NCI-H1048 (cell line): Measurements from ENCODE around the gene GDPD4.

Experiments used
- DNase-seq: peaks from one replicate; lab custom pipeline; 2025; lab: John Stamatoyannopoulos, UW

The GDPD4 gene

DNA sequence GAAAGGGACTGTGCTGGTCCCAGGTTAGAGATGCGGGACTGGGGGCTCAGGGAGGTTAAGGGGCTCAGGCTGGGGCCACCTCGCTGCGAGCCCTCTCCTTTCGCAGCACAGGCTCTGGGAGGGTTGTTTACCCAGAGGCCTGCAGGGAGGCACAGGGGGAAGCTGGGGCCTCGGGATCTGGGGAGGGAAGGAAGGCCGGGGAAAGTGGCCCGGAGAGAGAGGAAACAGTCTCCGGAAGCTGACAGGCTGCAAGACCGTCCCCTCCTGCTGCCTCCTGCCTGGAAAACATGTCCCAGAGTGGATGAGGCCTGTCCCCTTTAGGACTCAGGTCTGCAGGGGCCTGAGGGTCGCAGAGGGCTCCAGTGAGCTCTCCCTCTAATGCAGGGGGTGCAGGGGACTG is 128.0 kb downstream of the GDPD4 start:
- DNase-seq = no peak

DNA sequence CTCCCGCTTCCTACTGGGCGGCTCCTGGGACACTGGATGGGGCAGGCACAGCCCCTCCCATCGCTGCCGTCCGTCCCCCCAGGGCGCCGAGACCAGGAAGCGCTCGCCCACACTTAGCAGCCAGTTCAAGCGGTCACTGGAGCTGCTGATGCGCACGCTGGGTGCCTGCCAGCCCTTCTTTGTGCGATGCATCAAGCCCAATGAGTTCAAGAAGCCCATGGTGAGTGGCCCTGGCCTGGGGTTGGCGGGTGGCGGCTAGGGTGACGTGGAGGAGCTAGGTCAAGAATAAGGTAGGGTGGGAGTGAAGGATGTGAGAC is 128.9 kb downstream of the GDPD4 start:
- no peak for DNase-seq

DNA sequence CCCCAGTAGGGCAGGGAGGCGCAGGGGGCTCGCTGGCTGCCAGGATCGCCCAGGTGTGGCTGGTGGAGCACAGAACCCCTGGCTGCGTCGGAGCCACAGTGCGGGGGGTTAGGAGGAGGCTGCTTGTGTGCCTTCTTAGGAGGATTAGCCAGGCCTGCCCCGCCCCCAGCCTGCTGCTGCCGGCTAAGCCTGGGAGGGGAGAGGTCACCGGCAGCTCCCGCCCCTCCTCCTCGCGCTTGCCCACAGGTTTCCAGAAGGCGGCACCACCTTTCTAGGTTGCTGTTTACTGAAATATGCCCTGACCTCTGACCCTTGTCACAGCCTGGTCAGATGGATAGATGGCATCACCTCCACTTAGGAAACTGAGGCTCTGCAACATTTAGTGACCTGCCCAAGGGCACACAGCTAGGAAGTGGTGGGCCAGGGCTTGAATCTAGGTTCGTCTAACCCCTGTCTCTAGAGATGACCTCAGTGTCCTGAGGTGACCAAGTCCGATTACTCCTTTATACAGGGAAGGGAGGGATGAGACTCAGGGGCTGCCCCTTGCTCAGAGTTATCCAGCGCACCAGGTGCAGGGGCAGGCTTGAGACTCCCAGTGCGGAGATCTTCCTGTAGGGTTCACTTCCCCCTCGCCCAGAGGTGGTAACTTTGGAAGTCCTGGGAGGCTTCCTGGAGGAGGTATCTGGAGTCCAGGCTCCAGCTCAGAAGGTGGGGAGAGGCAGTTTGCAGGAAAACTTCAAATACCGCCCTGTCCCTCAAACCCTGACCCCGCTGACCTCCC is 129.4 kb downstream of the GDPD4 start:
- DNase-seq = no peak

DNA sequence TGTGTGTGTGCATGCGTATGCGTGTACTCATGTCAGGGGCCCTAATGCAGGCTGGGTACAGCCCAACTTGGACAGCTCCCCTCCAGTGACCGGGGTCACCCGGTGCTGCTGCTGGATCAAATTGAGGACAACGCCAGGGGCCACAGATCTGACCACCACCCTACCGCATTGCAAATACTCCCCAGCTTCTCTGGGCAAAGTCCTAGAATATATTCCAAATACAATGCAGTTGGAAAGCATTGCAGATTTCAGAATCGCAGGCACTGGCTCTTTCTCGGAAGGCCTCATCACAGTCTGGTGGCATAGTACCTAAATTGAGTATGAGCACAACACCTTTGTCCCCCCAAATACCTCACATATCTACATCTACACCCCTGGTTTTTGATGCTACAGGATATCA is 130.2 kb downstream of the GDPD4 start:
- DNase-seq = no peak

DNA sequence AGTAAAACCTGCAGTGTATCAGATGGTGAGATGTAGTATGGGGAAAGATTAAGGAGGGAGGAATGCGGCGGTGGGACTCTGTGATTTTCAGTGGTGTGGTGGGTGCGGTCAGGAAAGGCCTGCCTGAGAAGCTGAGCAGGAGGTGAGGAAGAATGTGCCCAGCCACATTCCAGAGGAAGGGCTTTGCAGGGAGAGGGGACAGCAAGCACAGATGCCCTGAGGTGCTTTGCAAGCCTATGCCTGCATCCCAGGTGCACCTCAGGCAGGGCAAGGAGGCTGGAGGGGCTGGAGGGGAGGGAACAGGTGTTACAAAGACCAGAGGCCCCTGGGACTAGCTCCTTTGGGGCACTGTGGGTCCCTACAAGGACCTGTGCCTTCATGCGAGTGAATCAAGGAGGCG is 131.4 kb downstream of the GDPD4 start:
- no peak for DNase-seq

DNA sequence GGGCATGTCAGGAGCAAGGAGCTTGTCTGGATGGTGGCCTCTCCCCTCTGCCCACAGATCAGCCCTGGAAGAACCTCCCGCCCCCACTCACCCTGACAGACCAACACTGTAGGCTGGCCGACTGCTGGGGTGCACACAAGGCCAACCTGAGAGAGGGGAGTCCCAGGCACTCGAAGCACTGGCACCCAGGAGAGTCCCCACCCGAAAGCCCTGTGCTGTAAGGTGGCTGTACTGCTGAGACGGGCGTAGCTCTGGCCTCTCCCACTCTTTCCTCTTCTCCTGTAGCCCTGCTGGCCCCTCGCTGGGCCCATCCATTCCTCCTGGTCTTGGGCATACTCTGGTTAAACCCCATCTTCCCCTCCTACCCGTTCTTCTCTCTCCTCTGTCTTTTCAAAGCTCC is 133.7 kb downstream of the GDPD4 start:
- no peak for DNase-seq

DNA sequence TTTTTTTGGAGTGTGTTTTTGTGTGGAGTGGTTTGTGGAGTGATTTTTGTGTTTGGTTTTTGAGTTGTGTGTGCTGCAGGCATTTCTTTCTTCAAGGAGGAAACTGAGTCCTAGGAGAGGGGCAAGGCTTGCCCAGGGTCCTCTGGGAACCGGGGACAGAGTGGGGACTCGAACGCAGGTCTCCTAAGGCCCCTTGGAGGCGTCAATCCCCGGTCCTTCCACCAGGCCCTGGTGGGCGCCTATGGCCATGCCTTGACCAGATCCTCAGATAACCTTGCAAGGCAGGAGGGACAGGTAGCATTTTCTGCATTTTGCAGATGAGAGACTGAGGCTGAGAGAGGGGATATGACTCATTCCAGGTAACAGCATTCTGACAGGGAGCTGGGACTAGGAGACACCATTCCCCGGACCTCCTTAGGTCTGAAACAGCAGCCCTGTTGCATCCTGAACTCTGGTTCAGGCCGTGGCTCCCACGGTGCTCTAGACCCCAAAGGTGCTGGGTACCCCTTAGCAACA is 134.3 kb downstream of the GDPD4 start:
- DNase-seq = no peak
